Mesenchymal stem cell (in vitro differentiated cells and primary cell): Measurements from ENCODE around the gene PRSS57.

Source experiments
- DNase-seq: peaks from one replicate; pipeline ENCODE4 v3.0.0-alpha.2; 2013
- H2AFZ ChIP-seq: one replicate; pipeline ENCODE4 v1.6.1; 2013; ENCODE audit warnings: low read depth, mild to moderate bottlenecking, control low read depth, inconsistent platforms, low read length, moderate library complexity
- H2AK5ac ChIP-seq: 2 replicates; pipeline ENCODE4 v1.6.1; 2013; ENCODE audit warnings: low read length, moderate library complexity, mild to moderate bottlenecking, inconsistent platforms; ENCODE audit not compliant: severe bottlenecking
- H2BK120ac ChIP-seq: one replicate; pipeline ENCODE4 v1.6.1; 2013; ENCODE audit warnings: low read depth, mild to moderate bottlenecking, inconsistent platforms, low read length, moderate library complexity
- H2BK12ac ChIP-seq, 2 experiments: one replicate each; pipeline ENCODE4 v1.6.1; 2013; ENCODE audit warnings: inconsistent platforms in 2 of 2, low read length in 2 of 2, mild to moderate bottlenecking in 2 of 2, moderate library complexity in 2 of 2, control low read depth in 1 of 2
- H2BK15ac ChIP-seq: one replicate; pipeline ENCODE4 v1.6.1; 2013; ENCODE audit warnings: mild to moderate bottlenecking, low read depth, inconsistent platforms; ENCODE audit not compliant: poor library complexity, severe bottlenecking
- H2BK5ac ChIP-seq: 2 replicates; pipeline ENCODE4 v1.6.1; 2013; ENCODE audit warnings: low read depth, mild to moderate bottlenecking, low read length, control low read depth, inconsistent platforms; ENCODE audit not compliant: poor library complexity, severe bottlenecking
- H3K14ac ChIP-seq, 2 experiments: one replicate each; pipeline ENCODE4 v1.6.1; 2013; ENCODE audit warnings: inconsistent platforms in 2 of 2, low read length in 2 of 2, control low read depth in 1 of 2, mild to moderate bottlenecking in 1 of 2, moderate library complexity in 1 of 2
- H3K18ac ChIP-seq, 2 experiments: one replicate each; pipeline ENCODE4 v1.6.1; 2013; ENCODE audit warnings: inconsistent platforms in 2 of 2, low read length in 2 of 2, control low read depth in 1 of 2, low read depth in 1 of 2, mild to moderate bottlenecking in 1 of 2
- H3K23ac ChIP-seq, 2 experiments: one replicate each; pipeline ENCODE4 v1.6.1; 2013; ENCODE audit warnings: inconsistent platforms in 2 of 2, low read length in 2 of 2, mild to moderate bottlenecking in 2 of 2, moderate library complexity in 2 of 2, control low read depth in 1 of 2
- H3K27ac ChIP-seq: 2 replicates; pipeline ENCODE4 v1.5.1; 2013; ENCODE audit warnings: mild to moderate bottlenecking, moderate library complexity, low read length, control low read depth, inconsistent platforms; ENCODE audit not compliant: poor library complexity, severe bottlenecking
- H3K27me3 ChIP-seq, 2 experiments: 2 replicates each; pipeline versions ENCODE4 v1.6.1 to v1.7.0; 2013; ENCODE audit warnings: low read length in 2 of 2, mild to moderate bottlenecking in 2 of 2, moderate library complexity in 2 of 2, control low read depth in 1 of 2, inconsistent platforms in 1 of 2; ENCODE audit not compliant: control insufficient read depth in 1 of 2, insufficient read depth in 1 of 2
- H3K36me3 ChIP-seq, 2 experiments: 2 replicates each; pipeline versions ENCODE4 v1.6.1 to v1.7.0; 2013; ENCODE audit warnings: low read length in 2 of 2, control low read depth in 1 of 2, inconsistent platforms in 1 of 2, low read depth in 1 of 2, mild to moderate bottlenecking in 1 of 2; ENCODE audit not compliant: insufficient read depth in 2 of 2, control insufficient read depth in 1 of 2
- H3K4ac ChIP-seq, 2 experiments: one replicate each; pipeline ENCODE4 v1.6.1; 2013; ENCODE audit warnings: inconsistent platforms in 2 of 2, low read length in 2 of 2, mild to moderate bottlenecking in 2 of 2, moderate library complexity in 2 of 2, control low read depth in 1 of 2, low read depth in 1 of 2
- H3K4me1 ChIP-seq: 2 replicates; pipeline ENCODE4 v1.6.1; 2013; ENCODE audit warnings: low read depth, low read length, control low read depth; ENCODE audit not compliant: control insufficient read depth, insufficient read depth
- H3K4me2 ChIP-seq: 2 replicates; pipeline ENCODE4 v1.6.1; 2013; ENCODE audit warnings: low read length, mild to moderate bottlenecking, inconsistent platforms; ENCODE audit not compliant: poor library complexity, severe bottlenecking
- H3K4me3 ChIP-seq, 2 experiments: 2 replicates each; pipeline versions ENCODE4 v1.5.1 to v1.7.0; 2013; ENCODE audit warnings: low read length in 2 of 2, mild to moderate bottlenecking in 2 of 2, control low read depth in 1 of 2, low read depth in 1 of 2; ENCODE audit not compliant: insufficient read depth in 1 of 2
- H3K79me1 ChIP-seq: replicated peaks from 2 replicates; pipeline ENCODE4 v1.6.1; 2013; ENCODE audit warnings: mild to moderate bottlenecking, control low read depth, low read length, inconsistent platforms; ENCODE audit not compliant: poor library complexity, severe bottlenecking
- H3K9ac ChIP-seq: 2 replicates; pipeline ENCODE4 v1.7.0; 2013; ENCODE audit warnings: mild to moderate bottlenecking, low read length, moderate library complexity
- H3K9me3 ChIP-seq: 2 replicates; pipeline ENCODE4 v1.7.0; 2013; ENCODE audit warnings: mild to moderate bottlenecking, low read length; ENCODE audit not compliant: control insufficient read depth
- H4K8ac ChIP-seq: one replicate; pipeline ENCODE4 v1.6.1; 2013; ENCODE audit warnings: inconsistent platforms, mild to moderate bottlenecking, low read length, moderate library complexity
- H4K91ac ChIP-seq: one replicate; pipeline ENCODE4 v1.6.1; 2013; ENCODE audit warnings: mild to moderate bottlenecking, low read length, inconsistent platforms
- WGBS: methylation state at CpG from one replicate; pipeline ENCODE4 v1.1.7; 2013; ENCODE audit warnings: mixed read lengths; 5-methylcytosine and 5-hydroxymethylcytosine counted together

Gene PRSS57

DNA sequence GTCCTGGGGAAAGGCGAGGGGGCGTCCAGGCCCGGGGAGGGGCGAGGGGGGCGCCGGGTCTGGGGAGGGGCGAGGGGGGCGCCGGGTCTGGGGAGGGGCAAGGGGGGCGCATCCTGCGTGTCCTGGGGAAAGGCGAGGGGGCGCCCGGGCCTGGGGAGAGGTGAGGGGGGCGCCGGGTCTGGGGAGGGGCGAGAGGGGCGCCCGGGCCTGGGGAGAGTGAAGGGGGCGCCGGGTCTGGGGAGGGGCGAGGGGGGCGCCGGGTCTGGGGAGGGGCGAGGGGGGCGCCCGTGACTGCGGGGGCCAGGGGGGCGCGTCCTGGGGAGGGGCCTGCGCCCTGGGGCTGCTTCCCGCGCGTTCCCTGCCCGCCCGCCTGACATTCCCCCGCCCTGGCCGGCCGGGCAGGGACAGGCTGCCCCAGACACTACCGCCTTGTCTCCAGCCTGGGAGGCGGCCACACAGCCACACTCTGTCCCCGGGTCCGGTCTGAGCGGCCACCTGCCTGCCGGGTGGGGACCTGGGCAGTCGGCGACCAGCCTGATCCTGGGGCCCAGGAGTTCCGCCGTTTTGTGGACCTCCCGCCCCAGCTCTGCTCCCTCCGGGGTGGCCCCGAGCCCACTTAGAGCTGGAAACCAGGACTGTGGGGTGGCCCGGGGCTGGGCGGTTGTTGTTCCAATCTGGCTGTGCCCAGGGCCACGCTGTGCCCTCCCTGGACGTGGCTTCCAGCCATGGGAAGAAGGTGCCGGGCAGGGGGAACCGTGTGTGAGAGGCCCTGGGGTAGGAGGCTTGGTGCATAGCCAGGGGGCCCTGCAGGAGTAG lies 25.3 kb upstream of the PRSS57 start:
- Histone ChIP-seq H2AK5ac (no peak overlapping the region), H3K9ac (no peak overlapping the region), H3K18ac (no peak overlapping the region), H3K36me3 (peaks cover 1 to 31% of the 10 kb centered on the region in 2 experiments), H4K91ac (peak overlapping the region; percentile 75), H3K4me2 (no peak overlapping the region), H3K27me3 (no peaks in the 10 kb centered on the region), H2BK5ac (peak overlapping the region; percentile 4), H3K79me1 (peaks cover 36% of the 10 kb centered on the region), H3K4me3 (no peak overlapping the region), H3K4ac (no peak overlapping the region), H3K14ac (peak overlapping the region in 1 of 2 experiments; percentile 41), H2BK12ac (no peak overlapping the region), H3K27ac (no peak overlapping the region), H4K8ac (no peak overlapping the region), H2BK15ac (no peak overlapping the region), H3K23ac (peak overlapping the region in 1 of 2 experiments; percentile 63), H2AFZ (no peak overlapping the region), H2BK120ac (no peak overlapping the region), H3K9me3 (peaks cover 2% of the 10 kb centered on the region), H3K4me1 (peaks cover 26% of the 10 kb centered on the region)
- no peak for DNase-seq
- WGBS, result 84% methylated on average over 28 of the region's 58 CpGs

DNA sequence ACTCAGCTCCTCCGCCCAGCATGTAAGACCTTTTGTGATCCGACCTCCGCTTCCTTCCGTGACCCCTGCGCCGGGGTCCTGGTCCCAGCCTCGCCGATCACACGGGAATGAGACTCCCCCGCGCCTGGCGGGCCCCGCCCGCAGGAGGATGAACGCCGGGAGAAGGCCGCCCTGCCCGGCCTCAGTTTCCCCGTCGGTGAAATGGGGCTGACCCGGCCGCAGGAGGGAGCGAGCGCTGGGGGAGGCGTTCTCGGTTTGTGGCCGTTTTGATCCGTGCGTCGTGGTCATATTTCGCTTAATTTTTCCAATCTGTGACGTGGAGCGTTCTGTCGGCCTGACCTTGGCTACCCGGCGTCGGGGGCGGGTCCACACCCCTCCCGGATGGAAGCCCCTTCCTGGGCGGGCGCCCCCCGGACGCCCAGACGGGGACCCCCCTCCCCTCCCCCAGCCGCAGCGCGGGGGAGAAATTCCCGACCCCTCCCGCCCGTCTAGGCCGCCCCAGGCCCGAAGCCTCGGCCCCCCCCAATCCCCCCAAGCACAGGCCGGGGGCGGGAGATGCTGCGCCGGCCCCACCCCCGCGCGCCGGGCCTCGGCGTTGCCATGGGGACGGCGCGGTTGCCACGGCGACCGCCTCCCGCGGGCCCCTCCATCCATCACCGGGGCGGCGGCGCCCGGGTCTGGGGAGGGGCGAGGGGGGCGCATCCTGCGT lies 24.5 kb upstream of the PRSS57 start:
- Histone ChIP-seq H3K36me3 (peaks cover 5 to 32% of the 10 kb centered on the region in 2 experiments), H2AFZ (no peak overlapping the region), H3K4me1 (peaks cover 26% of the 10 kb centered on the region), H3K27me3 (no peaks in the 10 kb centered on the region), H2BK12ac (no peak overlapping the region), H3K4me3 (peak overlapping the region in 1 of 2 experiments; percentile 61), H2AK5ac (no peak overlapping the region), H3K9me3 (peaks cover 6% of the 10 kb centered on the region), H4K8ac (no peak overlapping the region), H3K4ac (no peak overlapping the region), H3K79me1 (peaks cover 35% of the 10 kb centered on the region), H2BK120ac (no peak overlapping the region), H3K14ac (no peak overlapping the region), H3K18ac (no peak overlapping the region), H3K23ac (no peak overlapping the region), H3K4me2 (no peak overlapping the region), H3K27ac (no peak overlapping the region), H4K91ac (no peak overlapping the region), H2BK5ac (no peak overlapping the region), H3K9ac (peak overlapping the region; percentile 64), H2BK15ac (no peak overlapping the region)
- WGBS, result 89% methylated on average over 40 of the region's 79 CpGs
- DNase-seq, result no peak

DNA sequence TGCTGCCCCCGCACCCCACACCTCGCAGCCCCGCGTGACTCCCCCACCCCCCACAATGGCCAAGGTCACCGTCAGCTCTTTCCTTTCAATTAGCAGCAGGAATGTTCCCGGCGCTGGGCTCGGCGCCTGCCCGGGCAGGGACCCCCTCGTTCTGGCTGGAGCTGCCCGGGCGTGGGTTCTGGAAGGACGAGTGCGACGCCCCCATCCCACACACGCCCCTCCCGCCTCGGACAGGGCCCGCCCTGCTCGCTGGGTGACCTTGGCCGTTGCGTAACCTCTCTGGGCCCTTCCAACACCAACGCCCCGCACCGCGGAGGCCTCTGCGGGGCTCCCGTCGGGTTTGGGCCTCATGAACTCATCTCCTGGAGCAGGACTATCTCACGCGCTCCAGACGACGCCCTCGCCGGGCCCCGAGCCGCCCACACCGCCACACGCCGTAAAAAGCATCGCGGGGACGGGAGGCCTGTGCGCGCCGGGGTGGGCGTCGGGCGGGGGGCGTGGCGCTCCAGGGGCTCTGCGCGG lies 23.8 kb upstream of the PRSS57 start:
- H3K9me3 ChIP-seq, result peaks cover 6% of the 10 kb centered on the region
- no peak overlapping the region for H2BK120ac ChIP-seq
- H3K4me2 ChIP-seq, result no peak overlapping the region
- H3K27me3 ChIP-seq, result no peaks in the 10 kb centered on the region
- no peak overlapping the region for H3K4me3 ChIP-seq
- WGBS, result 88% methylated on average over 46 of the region's 54 CpGs
- no peak overlapping the region for H2AFZ ChIP-seq
- H3K14ac ChIP-seq, result peak overlapping the region in 1 of 2 experiments; percentile 23
- no peak overlapping the region for H2BK15ac ChIP-seq
- no peak overlapping the region for H4K91ac ChIP-seq
- no peak for DNase-seq
- peaks cover 26% of the 10 kb centered on the region for H3K4me1 ChIP-seq
- no peak overlapping the region for H3K4ac ChIP-seq
- H3K27ac ChIP-seq, result no peak overlapping the region
- peak overlapping the region; percentile 17 for H2AK5ac ChIP-seq
- H4K8ac ChIP-seq, result no peak overlapping the region
- H3K9ac ChIP-seq, result peak overlapping the region; percentile 64
- no peak overlapping the region for H3K23ac ChIP-seq
- peaks cover 34% of the 10 kb centered on the region for H3K79me1 ChIP-seq
- peaks cover 5 to 35% of the 10 kb centered on the region in 2 experiments for H3K36me3 ChIP-seq
- no peak overlapping the region for H3K18ac ChIP-seq
- no peak overlapping the region for H2BK12ac ChIP-seq
- H2BK5ac ChIP-seq, result no peak overlapping the region
